ENCODE results near the gene DCAF15. TPM values are rescaled to one million over a fixed set of nuclear protein-coding genes. Genes with fewer than 3 reads are reported as not detected.

The DCAF15 gene
- polyA plus RNA-seq, 12 donors, result 13.7 to 25.4 (median 17.0) TPM; not detected in 1

DNA sequence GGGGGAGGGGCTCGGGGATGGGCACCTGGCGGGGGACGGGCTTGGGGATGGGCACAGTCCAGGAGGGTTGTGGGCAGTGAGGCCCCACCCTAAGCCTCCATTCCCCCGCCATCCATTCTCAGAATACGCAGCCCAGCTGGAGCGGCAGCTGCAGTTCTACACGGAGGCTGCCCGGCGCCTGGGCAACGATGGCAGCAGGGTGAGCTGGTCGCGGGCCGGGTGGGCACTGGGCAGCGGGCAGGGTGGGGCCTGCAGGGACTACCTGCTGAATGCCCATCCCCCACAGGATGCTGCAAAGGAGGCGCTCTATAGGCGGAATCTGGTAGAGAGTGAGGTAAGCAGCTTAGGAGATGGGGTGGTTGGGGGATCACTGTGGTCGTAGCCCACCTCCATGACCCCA lies 22.4 kb upstream of the DCAF15 start:
- DNase-seq, result no peak

DNA sequence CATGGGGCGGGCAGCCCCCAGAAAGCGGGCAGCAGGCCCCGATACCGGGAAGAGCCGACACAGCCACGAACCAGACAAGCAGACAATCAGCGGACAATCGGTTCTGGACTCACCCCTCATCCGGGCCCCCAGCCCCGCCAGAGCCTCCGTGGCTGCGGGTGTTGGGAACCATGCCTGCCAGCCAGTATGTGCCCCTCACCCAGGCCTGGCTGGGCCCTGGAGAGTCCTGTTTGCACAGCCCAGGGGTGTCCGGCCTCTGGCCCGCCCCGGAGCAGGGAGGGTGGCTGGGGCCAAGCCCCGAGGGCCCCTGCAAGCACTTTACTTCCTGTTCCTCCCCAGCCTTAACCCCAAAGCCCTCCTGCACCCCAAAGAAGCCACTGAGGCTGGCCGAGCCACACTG lies 21.9 kb upstream of the DCAF15 start:
- DNase-seq, result no peak

DNA sequence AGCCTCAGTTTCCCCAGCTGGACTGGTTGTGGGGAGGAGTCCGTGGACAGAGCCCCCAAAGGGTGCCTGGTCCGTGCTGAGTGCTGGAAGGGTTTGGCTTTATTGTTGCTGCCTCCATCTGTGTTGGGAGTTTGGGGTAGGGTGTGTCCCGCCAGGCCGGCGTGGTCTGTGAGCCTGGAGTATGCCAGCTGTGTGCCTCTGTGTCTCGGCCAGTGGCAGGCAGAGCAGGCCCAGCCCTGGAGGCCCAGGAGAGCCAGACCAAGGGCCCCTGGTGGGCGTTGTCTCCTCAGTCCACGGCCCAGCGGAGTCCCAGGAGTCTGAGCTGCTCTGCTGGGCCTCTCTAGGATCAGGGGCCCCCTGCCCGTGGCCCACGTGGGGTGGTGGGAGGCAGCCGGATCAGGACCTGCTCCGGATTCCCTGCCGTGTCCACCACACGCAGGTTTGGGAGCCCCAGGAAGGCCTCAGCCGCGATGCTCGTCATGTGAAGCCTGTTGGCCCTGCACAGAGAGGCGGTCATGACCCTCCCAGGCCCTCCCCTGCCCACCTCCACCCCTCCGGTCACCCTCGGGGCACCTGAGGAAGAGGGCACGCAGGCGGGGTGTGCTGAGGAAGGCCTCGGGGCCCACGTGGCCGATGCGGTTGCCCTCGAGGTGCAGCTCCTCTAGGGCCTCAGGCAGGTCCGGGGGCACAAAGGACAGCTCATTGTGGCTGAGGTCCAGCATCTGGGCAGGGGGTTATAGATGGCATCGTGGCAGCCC lies 20.7 kb upstream of the DCAF15 start:
- DNase-seq, result no peak

DNA sequence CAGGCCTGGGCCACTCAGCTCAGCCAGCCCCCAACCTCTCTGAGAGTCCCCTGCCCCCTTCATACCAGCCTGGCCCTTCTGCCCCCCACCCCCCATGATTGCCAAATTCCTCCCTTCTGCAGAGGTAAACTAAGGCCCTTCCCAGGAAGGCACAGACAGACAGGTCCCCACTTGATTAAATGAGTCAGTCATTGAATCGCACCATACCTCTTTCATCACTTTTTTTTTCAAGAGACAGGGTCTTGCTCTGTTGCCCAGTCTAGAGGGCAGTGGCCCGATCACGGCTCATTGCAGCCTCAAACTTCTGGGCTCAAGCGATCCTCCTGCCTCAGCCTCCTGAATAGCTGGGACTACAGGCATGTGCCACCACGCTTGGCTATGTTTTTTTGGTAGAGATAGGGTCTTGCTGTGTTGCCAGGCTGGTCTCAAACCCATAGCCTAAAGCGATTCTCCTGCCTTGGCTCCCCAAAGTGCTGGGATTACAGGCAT lies 20.1 kb upstream of the DCAF15 start:
- no peak for DNase-seq

DNA sequence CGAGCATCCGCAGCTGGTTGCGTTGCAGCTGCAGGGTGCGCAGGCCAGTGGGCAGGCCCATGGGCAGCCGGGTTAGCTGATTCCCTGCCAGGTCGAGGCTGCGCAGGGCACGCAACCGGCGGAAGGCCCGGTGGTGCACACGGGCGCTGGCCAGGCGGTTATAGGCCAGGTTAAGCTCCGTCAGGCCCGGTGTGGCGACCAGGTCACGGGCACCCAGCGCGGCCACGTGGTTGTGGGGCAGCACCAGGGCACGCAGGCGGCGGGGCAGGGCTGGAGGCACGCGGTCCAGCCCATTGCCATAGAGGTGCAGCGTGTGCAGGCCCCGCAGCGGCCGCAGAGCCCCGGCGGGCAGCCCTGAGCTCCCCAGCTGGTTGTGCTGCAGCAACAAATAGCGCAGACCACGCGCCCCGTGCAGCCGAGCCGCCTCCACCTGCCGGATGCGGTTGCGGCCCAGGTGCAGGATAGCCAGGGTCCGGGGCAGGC lies 19.4 kb upstream of the DCAF15 start:
- DNase-seq, result no peak

DNA sequence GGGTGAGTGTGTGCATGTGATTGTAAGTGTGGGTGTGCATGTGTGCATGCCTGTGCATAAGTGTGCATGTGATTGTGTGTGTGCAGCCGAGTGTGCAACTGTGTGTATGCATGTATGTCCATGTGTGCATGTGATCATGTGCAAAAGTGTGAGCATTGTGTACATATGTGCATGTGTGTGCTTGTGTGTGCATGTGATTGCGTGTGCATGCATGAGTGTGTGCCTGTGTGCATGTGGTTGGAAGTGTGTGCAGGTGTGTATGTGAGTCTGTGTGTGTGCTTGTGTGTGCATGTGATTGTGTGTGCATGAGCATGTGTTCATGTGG lies 17.6 kb upstream of the DCAF15 start:
- DNase-seq, result no peak

DNA sequence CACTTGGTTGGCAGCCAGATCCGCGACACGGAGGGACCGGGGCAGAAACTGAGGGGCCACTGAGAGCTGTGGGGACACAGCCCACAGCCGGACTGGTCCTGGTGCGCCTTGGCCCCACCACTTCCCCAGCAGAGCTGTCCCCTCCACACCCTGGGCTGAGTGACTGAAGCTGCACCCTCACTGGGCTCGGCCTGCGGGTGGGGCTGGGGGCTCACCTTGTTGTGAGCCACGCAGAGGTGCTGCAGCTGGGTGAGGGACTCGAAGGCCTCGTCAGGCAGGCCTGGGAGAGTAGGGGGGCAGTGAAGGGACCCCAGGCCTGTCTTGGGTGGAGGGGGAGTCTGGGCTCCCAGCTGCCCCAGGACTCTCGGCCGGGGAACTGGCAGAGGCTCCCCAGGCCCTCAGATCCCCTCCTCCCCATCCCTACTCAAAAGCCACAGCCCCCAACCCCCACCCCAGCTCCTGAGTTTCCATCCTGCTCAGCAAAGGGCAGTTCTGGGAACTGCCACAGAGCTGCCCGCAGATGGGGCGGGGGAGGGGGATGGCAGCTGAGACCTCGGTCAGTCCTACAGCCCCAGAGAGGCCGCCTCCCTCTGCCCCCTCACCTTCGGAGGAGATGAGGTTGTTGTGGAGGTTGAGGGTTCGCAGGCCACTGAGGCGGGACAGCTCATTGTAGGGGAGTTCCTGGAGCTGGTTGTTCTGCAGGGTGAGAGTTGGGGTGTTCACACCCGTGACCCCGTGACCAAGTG lies 16.4 kb upstream of the DCAF15 start:
- no peak for DNase-seq

DNA sequence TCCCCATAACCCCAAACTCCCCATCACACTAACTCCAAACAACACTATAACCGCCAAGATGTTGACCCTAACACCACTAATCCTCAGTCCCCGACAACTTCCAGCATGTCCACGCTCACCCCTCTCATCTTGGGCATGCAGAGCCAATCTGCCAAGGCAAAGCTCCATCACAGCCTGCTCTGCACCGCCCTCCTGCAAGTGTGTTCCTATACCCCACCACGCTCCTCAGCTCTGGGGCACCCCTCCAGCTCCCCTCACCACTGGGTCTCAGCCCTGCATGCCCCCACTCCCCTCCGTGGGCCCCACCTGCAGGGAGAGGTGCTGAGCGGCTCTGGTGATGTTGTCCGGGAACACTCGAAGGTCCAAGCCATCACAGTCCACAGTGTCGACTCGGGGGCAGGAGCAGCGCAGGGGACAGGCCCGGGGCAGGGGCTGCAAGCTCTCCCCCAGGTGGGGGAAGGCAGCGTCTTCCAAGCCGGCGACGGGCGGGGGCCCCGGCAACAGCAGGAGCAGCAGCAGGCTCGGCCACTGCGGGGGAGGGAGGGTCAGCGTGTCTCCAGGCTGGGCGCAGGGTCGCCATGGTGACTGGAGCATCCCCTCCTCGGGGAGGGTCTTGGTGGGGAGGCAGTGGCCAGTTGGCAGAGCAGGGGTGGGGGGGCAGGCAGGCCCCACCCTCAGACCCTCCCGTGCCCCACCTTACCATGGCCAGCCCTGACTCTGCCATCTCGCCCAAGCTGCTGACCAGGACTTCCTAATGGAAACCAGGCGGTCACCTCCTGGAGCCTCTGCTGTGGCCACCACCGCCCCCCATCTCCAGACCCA lies 14.6 kb upstream of the DCAF15 start:
- no peak for DNase-seq

DNA sequence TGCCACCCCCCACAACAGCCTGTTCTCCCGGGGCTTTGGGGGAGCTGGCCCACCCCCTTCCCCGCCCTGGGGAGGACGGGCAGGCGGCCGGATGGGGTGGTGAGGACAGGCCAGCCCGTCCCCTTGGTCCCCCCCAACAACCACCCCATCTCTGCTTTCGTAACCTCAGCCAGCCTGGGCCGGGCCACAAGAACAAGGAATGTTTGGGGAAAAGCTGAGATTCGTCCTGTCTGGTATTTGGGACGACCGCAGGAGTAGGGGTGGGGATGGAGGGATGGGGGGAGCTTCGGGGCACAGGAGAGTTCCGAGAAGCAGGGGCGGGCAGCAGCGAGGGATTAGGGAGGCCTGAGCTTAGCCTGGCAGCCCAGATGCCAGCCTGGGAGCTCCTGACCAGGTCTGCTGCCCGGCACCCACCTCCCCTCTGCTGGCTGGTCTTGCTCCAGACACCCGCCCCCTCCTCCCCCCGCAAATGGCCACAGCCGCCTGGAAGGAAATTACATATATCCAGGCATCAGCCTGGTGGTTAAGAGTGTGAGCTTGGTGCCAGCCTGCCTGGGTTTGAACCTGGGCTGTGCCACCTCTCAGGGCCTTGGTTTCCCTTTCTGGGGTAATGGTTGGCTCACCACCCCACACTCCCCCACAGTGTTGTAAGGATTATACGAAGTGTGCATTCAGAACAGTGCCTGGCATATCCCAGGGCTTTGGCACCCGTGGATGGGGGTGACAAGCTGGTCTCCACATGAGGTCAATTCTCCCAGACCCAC lies 13.8 kb upstream of the DCAF15 start, which contains the start of gene PODNL1:
Gene PODNL1, minus strand, starts transcription at position 117 of the 764 bp plus-strand sequence. CDS start 236 bp downstream, outside the sequence.
- no peak for DNase-seq

DNA sequence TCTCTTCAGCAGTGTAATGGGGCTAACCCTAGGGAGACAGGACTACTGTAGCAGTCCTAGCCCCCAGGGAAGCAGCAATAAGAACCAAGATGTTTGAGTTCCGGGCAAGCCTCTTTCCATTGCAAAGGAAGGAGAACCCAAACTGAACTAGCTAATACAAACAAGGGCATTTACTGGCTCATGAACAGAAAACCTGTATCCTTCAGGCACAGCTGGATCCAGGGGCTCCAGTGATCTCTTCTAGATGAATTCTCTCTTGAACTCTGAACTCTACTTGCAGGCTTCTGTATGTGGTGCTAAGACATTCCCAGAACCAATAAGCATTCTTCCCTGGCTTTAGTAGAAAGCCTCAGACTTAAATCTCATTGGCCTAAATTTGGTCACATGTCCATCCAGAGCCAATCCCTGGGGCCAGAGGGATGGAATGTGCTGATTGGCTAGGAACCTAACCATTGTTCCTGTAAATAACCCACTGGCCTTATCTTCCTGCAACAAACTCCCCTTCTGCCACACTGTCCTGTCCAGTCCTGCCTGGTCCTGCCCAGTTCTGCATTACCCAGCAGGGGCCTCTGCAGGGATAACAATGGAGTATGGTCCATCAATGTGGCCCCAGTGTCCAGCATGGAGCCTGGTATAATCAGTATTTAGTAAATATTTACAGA lies 10.2 kb upstream of the DCAF15 start:
- no peak for DNase-seq

DNA sequence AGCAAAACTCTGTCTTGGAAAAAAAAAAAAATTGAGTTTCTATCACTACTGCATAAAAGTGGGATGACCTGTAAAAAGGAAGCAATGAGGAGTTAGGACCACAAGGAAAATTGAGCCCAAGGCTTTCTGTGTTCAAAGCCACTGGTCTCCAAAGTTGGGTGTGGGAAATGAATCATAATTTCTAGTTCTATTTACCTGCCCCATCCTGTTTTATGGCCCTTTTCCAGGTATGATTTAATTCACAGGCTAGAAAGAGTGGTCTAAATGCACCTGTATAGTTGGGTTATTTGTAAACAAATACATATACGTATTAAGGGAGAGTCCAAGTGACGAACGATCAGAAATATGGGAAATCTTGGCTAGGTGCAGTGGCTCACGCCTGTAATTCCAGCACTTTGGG lies 5.9 kb upstream of the DCAF15 start:
- no peak for DNase-seq

DNA sequence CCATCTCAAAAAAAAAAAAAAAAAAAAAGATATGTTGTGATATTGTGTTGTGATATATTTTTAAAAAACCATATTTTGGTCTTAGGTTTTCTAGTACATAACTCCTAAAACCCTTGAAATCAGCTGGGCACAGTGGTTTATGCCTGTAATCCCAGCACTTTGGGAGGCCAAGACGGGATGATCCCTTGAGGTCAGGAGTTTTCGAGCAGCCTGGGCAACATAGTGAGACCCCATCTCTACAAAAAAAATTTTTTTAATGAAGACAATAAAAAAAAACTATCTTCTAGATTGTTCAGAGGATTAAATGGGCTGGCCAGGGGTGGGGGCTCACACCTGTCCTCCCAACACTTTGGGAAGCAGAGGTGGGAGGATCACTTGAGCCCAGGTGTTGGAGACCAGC lies 1.3 kb upstream of the DCAF15 start:
- no peak for DNase-seq

DNA sequence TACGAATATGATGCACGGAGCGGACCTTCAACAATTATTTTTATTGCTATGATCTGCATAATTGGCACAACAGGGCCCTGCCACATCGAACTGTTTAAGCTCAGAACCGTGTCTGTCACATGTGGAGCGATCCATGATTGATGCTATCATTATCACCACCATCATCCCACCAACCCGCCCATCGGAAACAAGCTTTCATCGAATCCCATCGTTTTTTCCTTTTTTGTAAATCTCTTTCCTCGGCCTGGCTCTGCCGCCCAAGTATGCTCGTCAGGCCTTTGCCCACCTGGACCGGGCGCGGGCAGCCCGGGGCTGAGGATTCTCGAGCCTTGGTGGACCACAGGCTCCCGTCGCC lies 533 bp upstream of the DCAF15 start:
- DNase-seq, result no peak

DNA sequence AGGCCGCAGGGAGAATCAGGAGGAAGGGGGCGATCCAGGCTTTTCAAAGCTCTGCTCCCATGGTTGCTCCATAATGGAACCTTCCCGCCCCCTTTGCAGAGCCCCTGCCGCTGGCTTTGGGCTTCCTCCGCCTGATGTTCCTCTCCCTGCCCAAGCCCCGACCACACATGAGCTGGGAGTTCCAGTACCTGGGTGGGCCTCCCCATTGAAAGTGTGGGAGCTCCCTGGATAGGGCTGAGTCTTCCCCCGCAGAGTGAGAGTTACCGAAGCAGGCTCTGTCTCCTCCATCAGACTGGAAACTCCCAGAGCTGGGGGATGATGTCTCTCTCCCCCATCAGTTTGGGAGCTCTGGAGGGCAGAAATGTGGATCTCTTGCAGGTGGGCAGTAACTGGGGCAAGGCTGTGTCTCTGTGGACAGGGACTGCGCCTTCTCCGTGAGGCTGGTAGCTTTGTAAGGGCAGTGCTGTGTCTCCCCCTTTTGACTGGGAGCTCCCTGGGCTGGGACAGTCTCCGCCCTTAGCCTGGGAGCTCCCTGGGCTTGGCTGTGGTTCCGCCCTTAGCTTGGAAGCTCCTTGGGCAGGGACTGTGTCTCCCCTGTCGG lies 722 bp downstream of the DCAF15 start:
- DNase-seq, result no peak

DNA sequence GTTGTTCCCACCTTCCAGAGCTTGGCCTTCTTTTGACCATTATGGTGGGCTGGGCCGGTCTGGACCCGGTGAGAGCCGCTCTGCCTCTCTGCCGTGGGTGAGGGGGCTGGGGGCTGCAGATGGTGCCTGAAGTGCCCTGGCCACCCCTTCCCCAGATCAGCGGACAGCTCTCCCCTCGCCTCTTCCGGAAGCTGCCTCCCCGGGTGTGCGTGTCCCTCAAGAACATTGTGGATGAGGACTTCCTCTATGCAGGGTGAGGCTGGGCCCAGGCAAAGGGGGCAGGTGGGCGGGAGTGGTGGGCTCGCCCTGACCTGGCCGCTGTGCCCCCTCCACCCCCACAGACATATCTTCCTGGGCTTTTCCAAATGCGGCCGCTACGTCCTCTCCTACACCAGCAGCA lies 1.9 kb downstream of the DCAF15 start:
- DNase-seq, result no peak

DNA sequence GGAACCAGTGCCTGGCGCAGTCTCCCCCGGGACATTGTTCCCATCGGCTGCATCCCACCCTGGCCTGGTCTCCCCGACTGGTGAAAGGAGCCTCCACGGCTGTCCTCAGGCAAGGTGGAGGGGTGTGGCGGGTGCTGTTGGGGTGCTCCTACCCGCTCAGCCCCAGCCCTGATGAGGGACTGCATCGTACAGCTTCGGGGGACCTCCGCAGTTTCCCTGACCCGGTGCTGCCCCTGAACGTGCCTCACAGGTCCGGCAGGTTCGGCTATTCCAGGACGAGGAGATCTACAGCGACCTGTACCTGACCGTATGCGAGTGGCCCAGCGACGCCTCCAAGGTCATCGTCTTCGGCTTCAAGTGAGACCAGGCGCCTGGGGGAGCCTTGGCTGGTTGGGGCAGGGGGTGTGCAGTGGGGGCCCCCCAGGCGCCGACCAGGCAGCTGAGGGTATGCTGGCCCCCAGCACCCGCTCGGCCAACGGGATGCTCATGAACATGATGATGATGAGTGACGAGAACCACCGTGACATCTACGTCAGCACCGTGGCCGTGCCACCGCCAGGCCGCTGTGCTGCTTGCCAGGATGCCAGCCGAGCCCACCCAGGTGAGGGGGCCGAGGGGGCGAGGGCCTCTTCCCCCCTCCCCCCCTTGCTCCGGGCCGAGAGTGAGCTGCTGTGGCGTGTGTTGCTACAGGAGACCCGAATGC lies 3.5 kb downstream of the DCAF15 start:
- no peak for DNase-seq

DNA sequence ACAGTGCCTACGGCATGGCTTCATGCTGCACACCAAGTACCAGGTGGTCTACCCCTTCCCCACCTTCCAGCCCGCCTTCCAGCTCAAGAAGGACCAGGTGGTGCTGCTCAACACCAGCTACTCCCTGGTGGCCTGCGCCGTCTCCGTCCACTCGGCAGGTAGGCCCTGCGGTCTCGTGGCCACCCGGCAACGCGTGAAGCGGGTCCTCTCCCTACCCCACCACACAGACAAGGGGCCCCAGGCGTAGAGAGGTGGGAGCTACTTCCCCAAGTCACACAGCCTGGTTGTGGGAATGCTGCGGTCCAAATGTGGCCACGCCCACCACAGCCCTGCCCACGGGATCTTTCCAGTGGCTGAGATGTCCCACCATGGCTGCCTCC lies 4.0 kb downstream of the DCAF15 start:
- DNase-seq, result no peak

DNA sequence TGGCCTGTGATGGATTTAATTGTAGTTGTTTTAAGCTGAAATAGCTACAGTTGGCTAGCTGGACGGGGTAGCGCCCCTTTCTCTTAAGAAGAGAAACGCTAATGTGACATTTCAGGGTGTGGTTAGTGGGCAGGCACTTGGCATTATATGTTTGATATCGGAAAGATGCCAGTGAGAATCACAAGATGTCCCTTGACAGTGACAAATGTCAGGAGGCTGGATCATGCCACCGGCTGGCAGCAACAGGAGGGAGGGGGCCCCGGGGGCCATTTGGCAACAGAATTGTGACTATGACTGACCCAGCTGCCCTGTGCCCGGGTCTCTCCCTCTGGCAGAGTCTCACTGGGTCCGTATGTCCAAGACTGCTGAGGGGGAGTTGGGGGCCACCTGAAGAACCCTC lies 4.7 kb downstream of the DCAF15 start:
- no peak for DNase-seq

DNA sequence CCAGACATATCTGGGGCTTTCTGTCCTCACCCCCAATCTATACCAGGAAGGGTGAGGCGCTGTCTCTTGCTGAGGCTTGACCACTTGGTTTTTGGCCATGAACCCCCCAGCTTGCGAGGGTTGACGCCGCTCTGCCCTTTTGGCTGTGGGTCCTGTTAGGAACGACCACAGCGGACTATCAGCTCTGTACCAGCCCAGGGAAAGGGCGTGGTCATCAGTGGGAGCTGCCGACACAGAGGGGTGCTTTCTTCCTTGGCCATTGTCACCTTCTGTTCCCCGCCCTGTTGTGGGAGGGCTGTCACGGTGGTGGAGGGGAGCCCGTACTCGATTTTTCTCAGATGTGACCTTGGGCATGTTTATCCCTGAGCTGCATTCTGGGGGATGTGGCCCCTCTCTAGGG lies 5.7 kb downstream of the DCAF15 start:
- no peak for DNase-seq
